Ovary (tissue), 9 donors: ENCODE measurements around the gene IMMP2L. TPM values are rescaled to one million over a fixed set of nuclear protein-coding genes. Genes with fewer than 3 reads are reported as not detected.
"Not testable (repeated sequence)": the region's sequence is repeated elsewhere in the genome, so short reads cannot be mapped to it uniquely, and the experiment has no call there.

Experiments used
- DNase-seq, 5 donors: peaks; one replicate each; pipeline ENCODE4 v3.0.0-alpha.2; 2019 to 2020
- H3K27ac ChIP-seq, 2 donors: fragments of 200-600 bp; one replicate each; pipeline versions ENCODE4 v1.5.1 to v1.8.0; 2019 to 2022
- H3K27me3 ChIP-seq: fragments of 200-600 bp; one replicate; pipeline ENCODE4 v1.8.0; 2022
- H3K36me3 ChIP-seq: fragments of 200-600 bp; sonication (generic); one replicate; pipeline ENCODE4 v1.5.1; 2019
- H3K4me1 ChIP-seq: one replicate; pipeline ENCODE4 v1.8.1; 2013; ENCODE audit warnings: mild to moderate bottlenecking, moderate library complexity; ENCODE audit not compliant: insufficient read depth
- H3K4me3 ChIP-seq: fragments of 200-600 bp; sonication (generic); one replicate; pipeline ENCODE4 v1.5.1; 2017
- H3K9me3 ChIP-seq, 2 donors: fragments of 200-600 bp in 1 of 2; sonication (generic) in 1 of 2; one replicate each; pipeline versions ENCODE4 v1.5.1 to v1.8.1; 2013 to 2019; ENCODE audit warnings: mild to moderate bottlenecking in 1 of 2, moderate library complexity in 1 of 2
- CTCF ChIP-seq, 3 donors: fragments of 450-650 bp in 2 of 3; fragments of 200-600 bp in 1 of 3; IDR thresholded peaks; one replicate each; pipeline versions ENCODE4 v1.5.1 to v1.8.0; 2016 to 2022; ENCODE audit warnings: antibody characterized with exemption in 3 of 3, mild to moderate bottlenecking in 1 of 3
- EP300 ChIP-seq: sonication (generic); formaldehyde crosslinking; IDR thresholded peaks from one replicate; pipeline ENCODE4 v1.6.1; 2017; ENCODE audit warnings: antibody characterized with exemption
- POLR2A ChIP-seq: fragments of 450-650 bp; IDR thresholded peaks from one replicate; pipeline ENCODE4 v1.6.1; 2017; ENCODE audit warnings: antibody characterized with exemption, mild to moderate bottlenecking, moderate library complexity
- WGBS, 3 donors: extraction: QIAGEN DNeasy Blood & Tissue Kit in 1 of 3; methylation state at CpG; one replicate each; pipeline versions ENCODE4 v1.1.5 to v1.1.7; 2013 to 2017; 5-methylcytosine and 5-hydroxymethylcytosine counted together
- intact Hi-C, 4 donors: fragments of 100-400 bp; cut with DNase I; formaldehyde crosslinking; loops; one replicate each; pipeline versions ENCODE4 v1.11.0 to v1.15.1; 2022 to 2023
- polyA plus RNA-seq, 2 donors: library from polyadenylated mRNA; stranded (reverse); fragments of 200-250 nt in 1 of 2; fragments of 350-450 nt in 1 of 2; fragmentation: Illumina TruSeq in 1 of 2; extraction: RNeasy Lipid Tissue Mini Kit (QIAGEN cat#74804) in 1 of 2; gene quantifications; one replicate each; pipeline ENCODE4 v1.2.3, GENCODE V29; 2013 to 2014
- total RNA-seq, 7 donors: library from RNA; depleted of rRNA in 2 of 7; stranded (reverse); fragments of >200 nt in 2 of 7; fragmentation: NEBNext Ultra II Directional in 3 of 7; extraction: Animal tissue kit (Norgen Biotek cat#: 25700) in 3 of 7; gene quantifications; one replicate each; pipeline versions ENCODE4 v1.1.0 to v1.2.4, GENCODE V29; 2016 to 2023
- donor health status: DM: no; HTN: no; CAD: no; lungs with moderate emphysema.
- donor health status: DM: no; HTN: no; CAD: no.
- donor health status: Bipolar disorder and iron deficiency.
- donor health status: DM: yes; HTN: yes; CAD: no.
- donor health status: DM: no; HTN: no; CAD: no.
- donor health status: DM: yes; HTN: yes; CAD: no.

The IMMP2L gene
- total and polyA plus RNA-seq, 9 donors, result 19.5 to 36.9 (median 29.9) TPM

GRCh38 chr7:111587410-111588064, 25.2 kb upstream of the IMMP2L start:
- intact Hi-C loops, result no loop called here
- no peaks in the 10 kb centered on the region for H3K36me3 ChIP-seq
- DNase-seq, result no peak
- TF ChIP-seq POLR2A (no peak), CTCF (IDR thresholded peaks at IDR 0.05) (no peak), EP300 (no peak)
- H3K4me3 ChIP-seq, result no peak overlapping the region
- H3K27me3 ChIP-seq, result no peaks in the 10 kb centered on the region
- H3K27ac ChIP-seq, result no peak overlapping the region
- H3K9me3 ChIP-seq, result no peaks in the 10 kb centered on the region
- no peaks in the 10 kb centered on the region for H3K4me1 ChIP-seq
- WGBS, 3 donors, result 73 to 78% (median 74%) methylated on average over 10 of the region's 10 CpGs

DNA sequence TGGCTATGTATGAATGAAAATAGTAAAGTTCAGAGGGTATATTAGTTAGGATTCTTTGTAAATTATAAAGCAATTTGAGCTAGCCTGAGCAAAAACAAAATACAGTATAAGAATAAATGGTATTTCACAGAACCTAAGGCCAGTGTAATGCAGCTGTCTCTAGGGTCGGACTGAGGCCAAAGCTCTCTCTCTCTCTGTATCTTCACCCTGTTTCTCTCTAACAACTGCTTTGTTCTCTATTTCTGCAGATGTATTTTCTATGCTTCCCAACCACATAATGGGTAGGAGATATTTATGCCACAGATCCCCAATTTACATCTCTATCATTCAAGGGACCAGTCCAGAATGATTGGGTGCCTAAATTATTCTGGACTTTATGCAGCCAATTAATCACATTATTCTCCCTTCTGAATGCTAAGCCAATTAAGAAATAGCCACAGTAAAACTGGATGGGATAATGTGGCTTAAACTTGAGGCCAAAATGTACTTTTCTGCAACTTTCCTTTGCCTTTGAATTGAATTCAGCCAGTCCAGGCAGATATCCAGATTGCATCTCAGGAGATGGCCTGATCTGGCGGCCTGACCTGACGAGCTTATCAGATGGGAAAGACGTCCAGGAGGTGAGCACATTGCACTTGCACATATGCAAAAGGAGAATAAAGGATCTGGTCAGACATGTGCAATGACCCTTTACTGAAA, 24.6 kb upstream of the IMMP2L start:
- Histone ChIP-seq H3K4me1 (no peaks in the 10 kb centered on the region), H3K27me3 (no peaks in the 10 kb centered on the region), H3K36me3 (no peaks in the 10 kb centered on the region), H3K9me3 (no peaks in the 10 kb centered on the region), H3K4me3 (no peak overlapping the region), H3K27ac (no peak overlapping the region)
- TF ChIP-seq EP300 (no peak), POLR2A (no peak), CTCF (IDR thresholded peaks at IDR 0.05) (no peak)
- intact Hi-C loops, result no loop called here
- WGBS, 3 donors, result 46 to 57% (median 49%) methylated on average over 4 of the region's 4 CpGs
- no peak for DNase-seq

DNA sequence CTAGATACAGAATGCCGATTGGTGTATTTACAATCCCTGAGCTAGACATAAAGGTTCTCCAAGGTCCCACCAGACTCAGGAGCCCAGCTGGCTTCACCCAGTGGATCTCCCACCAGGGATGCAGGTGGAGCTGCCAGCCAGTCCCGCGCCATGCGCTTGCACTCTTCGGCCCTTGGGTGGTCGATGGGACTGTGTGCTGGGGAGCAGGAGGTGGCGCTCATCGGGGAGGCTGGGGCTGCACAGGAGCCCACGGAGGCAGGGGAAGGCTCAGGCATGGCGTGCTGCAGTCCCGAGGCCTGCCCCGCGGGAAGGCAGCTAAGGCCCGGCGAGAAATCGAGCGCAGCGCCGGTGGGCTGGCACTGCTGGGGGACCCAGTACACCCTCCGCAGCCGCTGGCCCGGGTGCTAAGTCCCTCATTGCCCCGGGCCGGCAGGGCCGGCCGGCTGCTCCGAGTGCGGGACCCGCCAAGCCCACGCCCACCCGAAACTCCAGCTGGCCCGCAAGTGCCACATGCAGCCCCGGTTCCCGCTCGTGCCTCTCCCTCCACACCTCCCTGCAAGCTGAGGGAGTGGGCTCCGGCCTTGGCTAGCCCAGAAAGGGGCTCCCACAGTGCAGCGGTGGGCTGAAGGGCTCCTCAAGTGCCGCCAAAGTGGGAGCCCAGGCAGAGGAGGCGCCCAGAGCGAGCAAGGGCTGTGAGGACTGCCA, 19.6 kb upstream of the IMMP2L start:
- H3K36me3 ChIP-seq, H3K4me3 ChIP-seq, H3K9me3 ChIP-seq, H3K27ac ChIP-seq, H3K27me3 ChIP-seq, DNase-seq, H3K4me1 ChIP-seq, intact Hi-C loops: not testable (repeated sequence)
- WGBS, 3 donors, result 96 to 97% (median 97%) methylated on average over 28 to 40 of the region's 40 CpGs

GRCh38 chr7:111581207-111581606, 18.9 kb upstream of the IMMP2L start:
- DNase-seq, H3K4me1 ChIP-seq, intact Hi-C loops, H3K9me3 ChIP-seq, H3K4me3 ChIP-seq, H3K27me3 ChIP-seq, H3K27ac ChIP-seq, H3K36me3 ChIP-seq: not testable (repeated sequence)
- 83 to 89% (median 83%) methylated on average over 7 of the region's 7 CpGs for WGBS, 3 donors

- no peak for DNase-seq
- no peaks in the 10 kb centered on the region for H3K9me3 ChIP-seq
- no peaks in the 10 kb centered on the region for H3K27me3 ChIP-seq
- no peak overlapping the region for H3K27ac ChIP-seq
- intact Hi-C loops, result no loop called here
- no peak overlapping the region for H3K4me3 ChIP-seq
- H3K4me1 ChIP-seq, result no peaks in the 10 kb centered on the region
- H3K36me3 ChIP-seq, result no peaks in the 10 kb centered on the region
- TF ChIP-seq CTCF (IDR thresholded peaks at IDR 0.05), result no peak
- no peak for TF ChIP-seq POLR2A
- no peak for TF ChIP-seq EP300
Observed at GRCh38 chr7:111578754-111579153, 16.5 kb upstream of the IMMP2L start.
